HG03097 (cell line): ENCODE measurements around the gene PPP1R1A.

Experiments
- ATAC-seq: cut with Tn5 transposase; IDR thresholded peaks from one replicate; pipeline ENCODE4 v1.9.1; 2021; ENCODE audit not compliant: unreplicated experiment, low FRiP score

PPP1R1A gene, protein sequence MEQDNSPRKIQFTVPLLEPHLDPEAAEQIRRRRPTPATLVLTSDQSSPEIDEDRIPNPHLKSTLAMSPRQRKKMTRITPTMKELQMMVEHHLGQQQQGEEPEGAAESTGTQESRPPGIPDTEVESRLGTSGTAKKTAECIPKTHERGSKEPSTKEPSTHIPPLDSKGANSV

DNA sequence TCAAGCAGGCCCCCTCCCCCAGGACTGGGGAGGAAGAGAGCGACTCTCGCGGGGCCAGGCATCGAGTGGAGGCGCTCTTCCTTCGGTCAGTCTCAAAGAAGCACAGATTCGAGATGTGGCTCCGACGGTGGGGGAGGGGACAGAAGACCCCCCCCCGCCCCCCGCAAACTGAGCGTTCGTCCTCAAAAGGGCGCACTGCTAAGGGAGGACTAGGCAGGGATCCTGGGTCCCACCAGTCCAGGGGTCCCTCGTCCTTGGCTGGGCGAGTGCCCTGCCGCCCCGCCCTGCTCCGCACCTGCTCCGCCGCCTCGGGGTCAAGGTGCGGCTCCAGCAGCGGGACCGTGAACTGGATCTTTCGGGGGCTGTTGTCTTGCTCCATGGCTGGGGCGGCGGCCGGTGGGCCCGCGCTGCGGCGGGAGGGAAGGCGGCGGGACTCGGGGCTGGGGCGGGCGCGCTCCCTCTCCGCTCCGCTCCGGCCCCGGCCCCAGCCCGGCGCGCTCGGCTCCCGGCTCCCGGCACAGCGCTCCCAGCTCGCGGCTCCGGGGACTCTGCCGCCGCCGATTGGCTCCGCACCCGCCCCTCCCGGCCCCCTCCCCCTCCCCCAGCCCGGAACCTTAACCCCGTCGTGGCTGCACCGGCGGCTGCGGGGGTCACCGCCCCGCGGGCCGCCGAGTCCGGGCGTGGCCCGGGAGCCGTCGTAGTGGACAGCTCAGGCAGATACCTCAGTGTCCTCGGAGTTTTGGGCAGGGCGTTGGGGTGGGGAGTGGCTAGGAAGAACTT, at the start of gene PPP1R1A:
PPP1R1A (minus strand) TSS at position 550 of the 780 bp plus-strand sequence; CDS start at position 379, 171 bp downstream.
- ATAC-seq, result no peak

DNA sequence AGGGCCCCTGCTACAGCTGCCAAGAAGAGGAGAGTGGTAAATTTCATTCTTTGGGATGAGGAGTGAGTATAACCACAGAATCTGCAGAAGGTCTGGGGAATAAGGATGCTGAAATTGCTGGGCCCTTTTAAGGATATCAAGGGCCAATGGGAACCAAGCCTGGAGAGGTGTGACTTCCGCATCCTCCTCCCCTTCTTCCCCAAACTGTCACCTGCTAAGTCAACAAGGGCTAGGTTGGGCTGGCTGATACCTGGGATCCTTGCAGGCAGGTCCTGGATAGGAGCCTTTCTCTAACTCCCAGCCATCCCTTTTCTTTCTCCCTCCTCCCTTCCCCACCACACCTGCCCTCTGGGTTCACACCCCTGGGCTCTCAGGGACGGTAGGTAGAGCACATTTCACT, 46.3 kb upstream of the PPP1R1A start, which contains the start of gene LACRT:
LACRT (minus strand) TSS at position 101 of the 400 bp plus-strand sequence; CDS start at position 47, 54 bp downstream.
- ATAC-seq, result no peak

DNA sequence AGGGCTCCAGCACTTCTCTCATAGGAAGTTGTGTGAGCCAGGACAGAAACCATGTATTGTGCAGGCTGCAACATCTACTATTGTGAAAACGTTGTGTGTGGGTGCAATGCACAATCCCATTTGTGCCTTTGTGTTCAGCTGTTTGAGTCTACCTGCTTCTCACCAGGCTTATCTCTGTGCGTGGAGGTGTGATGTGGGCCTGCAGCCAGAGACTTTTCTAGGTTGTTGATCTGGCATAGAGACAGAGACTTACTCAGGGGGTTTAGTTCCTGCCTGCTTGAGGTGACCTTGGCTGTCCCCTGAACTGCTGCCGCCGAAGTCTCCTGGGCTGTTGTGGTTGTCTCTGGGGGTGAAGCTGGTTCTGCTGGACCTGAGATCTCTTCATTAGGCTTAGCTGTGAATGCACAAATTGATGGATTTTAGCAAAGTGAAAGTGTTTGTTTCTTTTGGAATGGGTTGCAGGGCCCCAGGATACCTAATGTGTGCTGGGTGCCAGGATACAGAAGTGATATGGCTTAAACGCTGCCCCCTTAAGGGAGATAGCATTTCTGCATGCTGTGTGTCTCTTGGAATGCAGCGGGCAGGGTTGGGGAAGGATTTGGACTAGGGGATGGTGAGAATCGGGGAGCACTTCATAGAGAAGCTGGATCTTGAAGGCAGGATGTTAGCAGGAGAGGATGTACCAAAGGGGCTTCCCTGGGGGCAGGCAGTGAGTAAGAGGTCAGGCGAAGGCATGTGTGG, 43.7 kb upstream of the PPP1R1A start:
- no peak for ATAC-seq

DNA sequence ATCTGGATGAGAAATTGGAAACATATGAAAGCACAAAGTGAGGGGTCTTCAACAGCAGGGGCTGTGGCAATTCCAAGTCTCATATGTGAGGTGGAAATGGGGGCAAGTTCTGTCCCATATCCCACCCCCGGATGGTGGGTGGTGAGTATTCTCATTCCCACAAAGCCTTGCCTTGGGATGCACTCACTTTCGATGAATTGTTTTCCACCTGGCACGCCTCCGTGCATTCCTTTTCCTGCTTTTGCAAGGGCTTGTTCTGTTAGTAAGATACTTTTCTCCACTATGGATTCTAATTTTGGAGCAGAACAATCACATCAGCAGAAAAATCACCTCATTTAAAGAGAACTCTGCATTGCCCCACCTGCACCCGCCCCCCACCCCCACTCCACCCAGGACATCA, 43.1 kb upstream of the PPP1R1A start:
- ATAC-seq, result no peak

DNA sequence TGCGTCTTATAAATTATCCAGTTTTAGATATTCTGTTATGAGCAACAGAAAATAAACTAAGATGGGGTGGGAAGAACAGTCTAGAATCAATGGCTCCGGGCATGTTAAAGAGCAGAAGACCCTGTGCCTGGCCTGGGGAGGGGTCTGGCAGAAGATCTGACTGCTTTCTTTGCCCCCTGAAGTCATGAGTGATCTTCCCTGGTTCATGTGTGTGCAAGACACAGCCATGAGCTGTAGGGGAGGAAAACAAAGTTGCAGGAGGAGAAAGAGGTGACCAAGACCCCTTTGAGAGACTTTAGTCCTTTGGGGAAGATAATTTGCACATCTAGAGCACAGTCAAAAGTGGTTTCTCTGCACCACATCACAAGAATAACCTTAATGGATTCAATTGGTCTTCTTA, 41.5 kb upstream of the PPP1R1A start:
- no peak for ATAC-seq

DNA sequence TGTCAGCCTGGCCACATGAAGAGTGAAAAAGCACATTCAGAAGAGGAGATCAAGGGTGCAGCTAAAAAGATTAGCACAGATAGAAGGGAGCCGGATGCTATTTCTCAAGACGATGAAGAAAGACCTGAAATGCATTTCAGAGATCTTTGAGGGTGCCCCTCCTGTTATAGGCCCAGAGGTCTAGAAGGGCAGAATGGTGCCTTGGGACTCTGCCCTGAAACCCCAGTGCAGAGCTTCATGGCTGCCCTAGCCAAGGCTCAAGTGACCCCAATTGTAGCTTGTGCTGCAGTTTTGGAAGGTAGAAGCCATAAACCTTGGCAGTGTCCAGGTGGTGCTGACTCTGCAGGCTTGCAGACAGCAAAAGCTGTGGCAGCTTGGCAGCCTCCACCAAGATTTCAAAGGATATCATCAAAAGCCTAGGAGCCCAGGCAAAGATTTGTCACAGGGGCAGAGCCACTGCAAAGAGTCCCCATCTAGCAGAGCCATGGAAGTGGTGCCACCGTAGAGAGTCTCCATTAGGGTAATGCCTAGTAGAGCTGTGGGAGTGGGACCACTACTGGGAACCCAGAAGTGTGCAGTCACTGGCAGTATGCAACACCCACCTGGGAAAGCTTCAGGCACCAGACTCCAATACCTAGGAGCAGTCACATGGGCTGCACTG, 39.9 kb upstream of the PPP1R1A start:
- no peak for ATAC-seq

DNA sequence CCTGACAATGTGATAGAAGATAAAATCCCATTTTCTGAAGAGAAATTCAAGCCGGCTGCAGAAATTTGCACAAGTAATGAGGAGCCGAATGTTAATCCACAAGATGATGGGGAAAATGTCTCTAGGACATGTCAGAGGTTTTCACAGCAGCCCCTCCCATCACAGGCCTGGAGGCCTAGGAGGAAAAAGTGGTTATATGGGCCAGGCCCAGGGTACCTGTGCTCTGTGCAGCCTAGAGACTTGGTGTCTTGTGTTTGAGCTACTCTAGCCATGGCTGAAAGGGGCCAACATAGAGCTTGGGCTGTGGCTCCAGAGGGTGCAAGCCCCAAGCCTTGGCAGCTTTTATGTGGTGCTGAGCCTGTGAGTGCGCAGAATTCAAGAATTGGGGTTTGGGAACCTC, 38.8 kb upstream of the PPP1R1A start:
- ATAC-seq, result no peak

DNA sequence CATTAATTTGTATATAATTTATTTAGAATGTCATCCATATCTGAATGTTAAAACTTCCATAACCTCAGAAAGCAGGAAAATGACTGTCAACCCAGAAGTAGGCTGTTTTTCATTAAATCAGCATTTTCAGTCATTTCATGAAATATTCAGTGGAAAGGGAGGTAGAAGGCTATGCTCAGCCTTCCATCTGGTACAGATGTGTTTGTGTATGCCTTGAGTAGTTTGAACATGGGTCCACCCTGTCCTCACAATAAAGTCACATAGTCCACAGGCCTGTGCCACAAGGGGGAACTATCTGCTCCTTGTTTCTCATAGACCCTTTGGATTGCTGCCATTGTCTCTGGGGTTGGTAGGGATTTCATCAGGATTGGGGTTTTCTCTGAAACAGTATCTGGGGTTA, 37.1 kb upstream of the PPP1R1A start:
- ATAC-seq, result no peak

DNA sequence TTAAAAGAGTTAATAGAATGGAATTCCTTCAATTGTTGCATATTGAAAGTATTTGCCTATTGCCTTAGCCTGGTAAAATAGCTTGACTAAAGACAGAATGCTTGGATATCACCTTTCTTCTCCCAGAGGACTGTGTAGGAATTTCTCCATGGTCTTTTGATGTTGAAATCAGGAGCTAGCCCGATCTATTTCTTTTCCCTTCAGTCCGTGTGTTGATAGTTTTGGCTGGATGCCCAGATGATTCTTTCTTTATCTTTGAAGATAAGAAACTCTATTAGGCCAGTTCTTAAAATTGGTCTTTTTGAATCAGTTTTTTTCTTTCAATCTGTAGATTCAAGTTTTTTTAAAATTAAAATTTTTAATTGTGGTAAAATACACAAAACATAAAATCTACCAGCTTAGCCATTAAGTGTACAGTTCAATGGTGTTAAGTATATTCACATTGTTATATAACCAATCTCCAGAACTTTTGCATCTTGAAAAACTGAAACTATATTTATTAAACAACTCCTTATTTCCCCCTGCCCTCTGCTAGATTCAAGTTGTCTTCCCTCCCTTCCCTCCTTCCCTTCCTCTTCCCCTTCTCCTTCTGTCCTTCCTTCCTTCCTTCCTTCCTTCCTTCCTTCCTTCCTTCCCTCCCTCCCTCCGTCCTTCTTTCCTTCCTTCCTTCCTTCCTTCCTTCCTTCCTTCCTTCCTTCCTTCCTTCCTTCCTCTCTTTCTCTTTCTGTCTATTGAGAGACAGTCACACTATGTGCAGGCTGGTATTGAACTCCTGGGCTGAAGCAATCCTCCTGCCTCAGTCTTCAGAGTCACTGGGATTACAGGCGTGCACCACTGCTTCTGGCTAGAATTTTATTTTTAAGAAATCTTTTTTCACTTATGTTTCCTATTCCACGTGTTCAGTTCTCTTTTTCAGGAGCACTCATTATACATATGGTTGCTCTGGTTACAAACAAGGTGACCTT, 36.1 kb upstream of the PPP1R1A start:
- ATAC-seq, result no peak

DNA sequence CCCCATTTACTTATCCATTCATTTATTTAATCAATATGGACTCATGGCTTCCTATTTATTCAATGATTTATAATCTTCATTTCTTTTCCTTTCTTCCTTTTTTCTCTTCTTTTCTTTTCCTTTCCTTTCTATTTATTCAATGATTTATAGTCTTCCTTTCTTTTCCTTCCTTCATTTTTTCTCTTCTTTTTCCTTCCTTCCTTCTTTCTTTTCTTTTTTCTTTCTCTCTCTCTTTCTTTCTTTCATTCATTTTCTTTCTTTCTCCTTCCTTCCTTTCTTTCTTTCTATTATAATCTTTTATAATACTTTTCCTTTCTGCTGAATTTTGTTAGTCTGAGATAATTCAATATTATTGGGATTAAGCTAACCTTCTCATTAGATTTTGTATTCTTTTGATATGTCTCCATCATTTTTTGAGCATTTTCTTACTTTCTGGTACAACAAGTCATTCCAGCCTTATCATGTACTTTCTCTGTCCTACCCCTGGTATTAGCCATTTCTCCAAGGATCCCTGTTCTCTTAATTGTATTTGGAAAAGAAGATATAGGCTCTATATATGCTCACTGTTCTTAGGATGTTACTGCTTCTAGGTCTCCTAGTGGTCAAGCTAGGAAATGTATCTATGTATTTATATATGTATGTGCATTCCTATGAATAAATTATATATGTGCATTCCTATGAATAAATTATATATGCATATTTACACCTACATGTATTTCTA, 34.2 kb upstream of the PPP1R1A start:
- ATAC-seq, result no peak

DNA sequence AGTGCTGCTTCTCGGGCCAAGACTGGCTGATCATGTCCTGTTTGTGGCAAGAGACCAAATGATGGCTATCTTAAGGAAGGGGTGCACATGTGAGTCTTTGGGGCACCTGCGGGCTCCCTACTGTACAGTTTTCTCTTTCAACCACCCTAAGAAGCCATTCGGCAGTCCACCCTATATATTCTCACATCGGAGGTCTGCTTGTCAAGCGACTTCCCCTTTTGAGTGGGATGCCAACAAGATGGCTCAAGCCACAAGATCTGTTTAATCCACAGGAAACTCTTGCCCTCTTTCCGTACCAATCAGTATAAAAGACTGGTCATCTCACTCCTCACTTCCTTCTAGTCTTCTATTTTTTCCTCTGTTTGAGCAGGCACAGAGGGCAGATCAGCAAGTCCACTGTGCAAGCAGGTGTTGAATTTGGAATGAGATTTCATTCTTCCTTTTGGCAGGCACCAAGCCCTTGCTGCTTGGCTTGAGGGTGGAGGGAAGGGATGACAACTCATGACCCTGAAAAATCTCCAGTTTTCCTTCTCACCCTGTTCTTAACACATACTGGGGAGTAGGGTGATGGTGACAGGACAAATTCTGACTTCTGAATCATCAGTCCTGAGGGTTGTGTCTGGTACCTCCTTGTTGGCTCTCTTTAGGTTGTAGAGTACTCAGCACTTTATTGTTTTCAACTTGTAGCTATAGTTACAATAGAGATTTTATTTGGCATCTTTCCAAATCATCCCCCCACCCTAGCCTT, 28.6 kb upstream of the PPP1R1A start:
- ATAC-seq, result no peak

DNA sequence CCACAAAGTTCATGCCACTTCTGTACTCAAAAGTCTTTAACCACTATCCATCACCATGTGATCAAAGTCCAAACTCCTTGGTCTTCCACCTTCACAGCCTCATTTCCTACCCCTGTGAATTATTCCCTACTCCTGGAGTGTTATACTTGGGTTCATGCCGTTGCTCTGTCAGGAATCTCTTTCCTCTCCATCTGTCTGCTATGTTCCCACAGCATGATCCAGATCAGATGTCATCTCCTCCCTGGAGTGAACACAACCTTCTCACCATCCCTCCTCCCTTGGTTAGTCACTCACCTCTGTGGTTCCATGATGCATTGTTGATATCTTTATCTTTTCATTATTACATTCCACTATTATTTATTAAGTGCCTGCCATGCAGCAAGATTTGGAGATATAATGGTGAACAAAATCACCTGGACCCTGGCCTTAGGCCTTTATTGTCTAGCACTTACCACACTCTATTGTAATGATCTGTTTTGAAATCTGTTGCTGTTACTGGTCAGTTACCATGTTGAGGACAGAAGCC, 23.8 kb upstream of the PPP1R1A start:
- ATAC-seq, result no peak

DNA sequence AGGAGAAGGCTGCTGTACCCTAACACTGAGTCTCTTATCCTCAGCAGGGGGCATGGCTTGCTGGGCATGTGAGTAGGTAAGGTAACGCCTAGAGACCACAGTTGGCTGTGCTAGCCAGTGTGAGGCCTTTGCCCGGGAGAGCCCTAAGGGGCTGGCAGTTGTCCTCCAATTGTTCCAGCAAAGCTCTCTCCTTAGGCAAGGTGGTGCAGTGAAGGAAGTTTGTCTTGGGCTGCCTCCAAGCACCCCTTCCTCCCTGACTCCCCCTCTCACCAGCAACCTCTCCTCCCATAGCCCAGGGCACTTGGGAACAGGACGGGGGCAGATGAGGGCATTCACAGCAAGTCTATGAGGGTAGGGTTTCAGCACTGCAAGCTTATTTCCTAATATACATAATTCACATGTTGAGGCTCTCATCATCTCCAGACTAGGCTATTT, 23.3 kb upstream of the PPP1R1A start:
- no peak for ATAC-seq

DNA sequence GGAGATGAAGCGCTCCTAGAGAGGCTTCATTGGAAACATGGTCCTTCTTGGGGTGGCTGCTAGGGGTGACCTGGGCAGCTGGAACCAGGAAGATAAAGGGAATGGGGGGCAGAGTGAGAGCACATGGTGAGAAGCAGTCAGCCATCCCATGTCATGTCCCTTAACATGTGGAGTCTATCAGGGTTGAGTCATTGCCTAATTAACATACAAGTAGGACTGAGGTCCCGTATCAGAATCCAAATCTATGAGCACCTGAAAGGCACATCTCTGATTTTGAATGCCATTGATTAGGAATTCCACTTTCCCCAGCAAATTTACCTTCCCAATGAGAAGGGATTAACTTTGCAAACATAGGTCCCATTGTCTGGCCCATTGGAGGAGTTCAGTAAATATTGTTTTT, 20.3 kb upstream of the PPP1R1A start:
- no peak for ATAC-seq

DNA sequence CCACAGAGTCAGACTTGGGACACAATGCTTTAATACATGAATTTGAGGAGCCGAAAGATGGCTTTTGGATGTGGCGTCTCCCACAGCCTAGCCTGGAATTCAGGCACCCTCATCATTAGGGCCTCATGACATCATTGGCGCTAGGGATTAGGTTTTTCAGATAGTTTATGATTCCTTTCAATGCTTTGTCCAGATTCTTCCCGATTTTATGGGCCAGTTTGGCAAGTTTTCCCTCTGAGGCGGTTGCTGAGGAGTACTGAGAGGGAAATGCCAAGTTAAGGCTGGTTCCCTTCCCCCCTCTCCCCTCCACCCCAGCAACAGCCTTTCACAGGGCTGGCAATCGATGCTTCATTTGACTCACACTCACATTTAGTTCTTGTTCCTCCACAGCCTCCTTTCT, 19.7 kb upstream of the PPP1R1A start:
- ATAC-seq, result no peak

DNA sequence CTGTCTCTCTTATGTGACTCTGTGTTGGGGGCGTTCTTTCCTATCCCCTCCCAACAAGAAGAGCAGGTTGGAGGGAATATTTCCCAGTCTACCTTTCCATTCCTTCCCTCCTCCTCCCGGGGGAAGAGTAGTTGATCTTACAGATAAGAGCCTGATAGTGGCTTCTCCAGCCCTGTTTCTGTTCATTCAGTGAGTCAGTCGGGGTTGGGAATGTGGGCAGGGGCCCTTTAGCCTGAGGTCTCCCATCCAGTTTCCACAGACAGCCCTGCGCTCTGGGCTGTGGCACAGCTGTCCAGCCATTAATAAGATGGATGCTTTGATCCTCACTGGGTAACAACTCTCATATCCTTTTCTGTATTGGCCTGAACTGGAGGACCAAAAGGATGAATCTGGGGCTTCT, 18.1 kb upstream of the PPP1R1A start:
- no peak for ATAC-seq

DNA sequence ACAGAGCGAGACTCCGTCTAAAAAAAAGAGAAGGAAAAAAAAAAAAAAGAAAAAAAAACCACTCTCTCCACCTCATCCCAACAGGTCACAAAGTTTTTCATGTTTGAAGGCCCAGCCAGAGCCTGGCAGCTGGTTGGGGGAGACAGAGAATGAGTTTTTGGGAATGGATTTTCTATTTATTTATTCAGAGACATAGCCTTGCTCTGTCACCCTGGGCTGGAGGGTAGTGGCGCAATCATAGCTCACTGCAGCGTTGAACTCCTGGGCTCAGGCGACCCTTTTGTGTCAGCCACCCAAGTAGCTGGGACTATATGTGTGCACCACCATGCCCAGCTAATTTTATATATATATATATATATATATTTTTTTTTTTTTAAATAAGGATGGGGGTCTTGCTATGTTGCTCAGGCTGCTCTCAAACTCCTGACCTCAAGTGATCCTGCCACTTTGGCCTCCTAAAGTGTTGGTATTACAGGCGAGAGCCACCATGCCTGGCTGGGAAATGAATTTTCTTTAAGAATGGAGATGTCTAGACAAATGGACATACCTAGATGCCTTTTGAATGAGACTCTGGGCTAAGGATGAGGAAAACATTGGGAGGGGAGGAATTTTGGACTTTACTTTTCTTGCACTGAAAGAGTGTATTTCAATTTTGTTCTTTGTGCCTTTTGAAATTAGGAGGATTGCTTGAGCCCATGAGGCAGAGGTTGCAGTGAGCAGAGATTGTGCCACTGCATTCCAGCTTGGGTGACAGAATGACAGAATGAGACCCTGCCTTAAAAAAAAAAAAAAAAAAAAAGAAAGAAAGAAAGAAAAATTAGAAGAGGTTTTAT, 16.9 kb upstream of the PPP1R1A start:
- no peak for ATAC-seq
